HCT116 (cell line): ENCODE measurements around the gene ARHGAP23. TPM values are rescaled to one million over a fixed set of nuclear protein-coding genes. Genes with fewer than 3 reads are reported as not detected.

Experiments used
- ATAC-seq: fragments of 200-7000 bp; cut with Tn5 transposase; 2 replicates; pipeline ENCODE4 v1.9.1; 2020; ENCODE audit warnings: mild to moderate bottlenecking, moderate library complexity
- BruUV-seq: library from RNA; stranded (reverse); fragments of 400-500 nt; replicated peaks from 2 replicates; lab custom pipeline; 2021; lab: Mats Ljungman, UMichigan
- CTCF ChIA-PET: fragments of 300-600 bp; sonication (Branson Sonifier 250); formaldehyde crosslinking; loops from one replicate; lab custom pipeline; 2021; ENCODE audit warnings: antibody characterized with exemption; lab: Charles Lee
- POLR2A ChIA-PET: fragments of 300-600, 350-600 bp; sonication (Branson Sonifier 250); formaldehyde crosslinking; loops from one replicate; lab custom pipeline; 2021; ENCODE audit warnings: antibody characterized with exemption; lab: Charles Lee
- RAD21 ChIA-PET, 2 experiments: fragments of 300-600 bp; sonication (Branson Sonifier 250); formaldehyde crosslinking; loops; one replicate each; lab custom pipeline; 2023; ENCODE audit warnings: low total read pairs in 2 of 2; ENCODE audit not compliant: uncharacterized antibody in 2 of 2, unreplicated experiment in 2 of 2, low non-redundant PET in 1 of 2; lab: Charles Lee
- DNase-seq: peaks from one replicate; pipeline ENCODE4 v3.0.0-alpha.2; 2010; ENCODE audit warnings: low read depth, low spot score
- H2AFZ ChIP-seq: fragments of 200-600 bp; shearing (Covaris generic), sonication (generic); 2 replicates; pipeline ENCODE4 v1.6.1; 2017; ENCODE audit warnings: low read depth, mixed run types, mixed read lengths, antibody characterized with exemption, low read length; ENCODE audit not compliant: poor library complexity, severe bottlenecking
- H3K27ac ChIP-seq: 2 replicates; pipeline ENCODE4 v1.5.1; 2012; ENCODE audit warnings: low read depth, low read length
- H3K27me3 ChIP-seq: fragments of 200-600 bp; sonication (generic); 2 replicates; pipeline ENCODE4 v1.6.1; 2016; ENCODE audit warnings: mixed run types, low read length, mixed read lengths; ENCODE audit not compliant: insufficient read depth
- H3K36me3 ChIP-seq, 2 experiments: fragments of 200-500 bp in 1 of 2; fragments of 200-600 bp in 1 of 2; sonication (Bioruptor generic) in 1 of 2; sonication (generic) in 1 of 2; 2 replicates each; pipeline versions ENCODE4 v1.5.1 to v1.6.1; 2014 to 2016; ENCODE audit warnings: low read length in 2 of 2, inconsistent platforms in 1 of 2, mixed read lengths in 1 of 2, mixed run types in 1 of 2; ENCODE audit not compliant: insufficient read depth in 2 of 2, control insufficient read depth in 1 of 2
- H3K4me1 ChIP-seq, 2 experiments: fragments of 200-600 bp in 1 of 2; sonication (generic) in 1 of 2; 2 replicates each; pipeline versions ENCODE4 v1.5.1 to v1.6.1; 2012 to 2017; ENCODE audit warnings: low read length in 2 of 2, inconsistent platforms in 1 of 2, mild to moderate bottlenecking in 1 of 2, mixed read lengths in 1 of 2, mixed run types in 1 of 2, moderate library complexity in 1 of 2; ENCODE audit not compliant: insufficient read depth in 2 of 2, control insufficient read depth in 1 of 2
- H3K4me2 ChIP-seq: fragments of 200-600 bp; sonication (generic); 2 replicates; pipeline ENCODE4 v1.6.1; 2017; ENCODE audit warnings: mixed run types, low read length, mixed read lengths
- H3K4me3 ChIP-seq, 2 experiments: fragments of 200-600 bp in 1 of 2; sonication (generic) in 1 of 2; replicated peaks in 1 of 2; 2 replicates each; pipeline ENCODE4 v1.5.1; 2011 to 2016; ENCODE audit warnings: low read length in 2 of 2, control low read depth in 1 of 2, low read depth in 1 of 2, mild to moderate bottlenecking in 1 of 2, mixed read lengths in 1 of 2, mixed run types in 1 of 2
- H3K79me2 ChIP-seq: fragments of 200-600 bp; sonication (generic); 2 replicates; pipeline ENCODE4 v1.6.1; 2017; ENCODE audit warnings: mild to moderate bottlenecking, mixed run types, low read length, moderate library complexity, mixed read lengths; ENCODE audit not compliant: insufficient read depth
- H3K9ac ChIP-seq: fragments of 200-600 bp; sonication (generic); 2 replicates; pipeline ENCODE4 v1.6.1; 2016; ENCODE audit warnings: low read length, mixed read lengths
- H3K9me2 ChIP-seq: fragments of 200-600 bp; sonication (generic), shearing (Covaris generic); 2 replicates; pipeline ENCODE4 v1.6.1; 2017; ENCODE audit warnings: mixed run types, mild to moderate bottlenecking, moderate library complexity; ENCODE audit not compliant: insufficient read depth
- H3K9me3 ChIP-seq, 2 experiments: fragments of 200-500 bp in 1 of 2; fragments of 200-600 bp in 1 of 2; sonication (Bioruptor generic) in 1 of 2; sonication (generic) in 1 of 2; 2 replicates each; pipeline ENCODE4 v1.6.1; 2014 to 2017; ENCODE audit warnings: low read length in 2 of 2, mixed read lengths in 2 of 2, inconsistent platforms in 1 of 2, low read depth in 1 of 2, mild to moderate bottlenecking in 1 of 2, mixed run types in 1 of 2, moderate library complexity in 1 of 2; ENCODE audit not compliant: control insufficient read depth in 1 of 2, insufficient read depth in 1 of 2
- H4K20me1 ChIP-seq: fragments of 200-600 bp; sonication (generic), shearing (Covaris generic); 2 replicates; pipeline ENCODE4 v1.6.1; 2017; ENCODE audit warnings: mixed run types, mild to moderate bottlenecking, moderate library complexity; ENCODE audit not compliant: insufficient read depth
- CBX3 ChIP-seq: IDR thresholded peaks from 2 replicates; pipeline ENCODE4 v1.6.1; 2012; ENCODE audit warnings: low read depth
- CEBPB ChIP-seq: IDR thresholded peaks from 2 replicates; pipeline ENCODE4 v1.6.1; 2012; ENCODE audit warnings: low read depth
- EGR1 ChIP-seq: IDR thresholded peaks from 2 replicates; pipeline ENCODE4 v1.6.1; 2012; ENCODE audit warnings: low read depth
- EZH2 ChIP-seq: fragments of 200-600 bp; sonication (generic); IDR thresholded peaks from 2 replicates; pipeline ENCODE4 v1.6.1; 2017; ENCODE audit warnings: antibody characterized with exemption, mixed run types
- EZH2phosphoT487 ChIP-seq: fragments of 200-600 bp; IDR thresholded peaks from 2 replicates; pipeline ENCODE4 v1.6.1; 2018; ENCODE audit warnings: antibody characterized with exemption, borderline replicate concordance
- JUND ChIP-seq: IDR thresholded peaks from 2 replicates; pipeline ENCODE4 v1.6.1; 2012
- POLR2A ChIP-seq: IDR thresholded peaks from 2 replicates; pipeline ENCODE4 v1.7.0; 2011; ENCODE audit warnings: borderline replicate concordance; ENCODE audit not compliant: insufficient read depth, insufficient read length; ENCODE audit errors: extremely low read depth
- POLR2AphosphoS5 ChIP-seq: IDR thresholded peaks from 2 replicates; pipeline ENCODE4 v1.6.1; 2011; ENCODE audit warnings: mild to moderate bottlenecking, low read depth, low read length, moderate library complexity
- RAD21 ChIP-seq: IDR thresholded peaks from 2 replicates; pipeline ENCODE4 v1.6.1; 2012; ENCODE audit warnings: low read depth, mild to moderate bottlenecking
- SP1 ChIP-seq: IDR thresholded peaks from 2 replicates; pipeline ENCODE4 v1.6.1; 2012; ENCODE audit warnings: low read depth
- SRF ChIP-seq: IDR thresholded peaks from 2 replicates; pipeline ENCODE4 v1.6.1; 2012; ENCODE audit warnings: low read depth
- TCF7L2 ChIP-seq: IDR thresholded peaks from 2 replicates; pipeline ENCODE4 v1.7.0; 2011; ENCODE audit warnings: borderline replicate concordance, inconsistent platforms; ENCODE audit not compliant: insufficient read depth, insufficient read length; ENCODE audit errors: extremely low read depth
- YY1 ChIP-seq: IDR thresholded peaks from 2 replicates; pipeline ENCODE4 v1.6.1; 2011; ENCODE audit warnings: low read length, low read depth, moderate library complexity, mild to moderate bottlenecking; ENCODE audit not compliant: insufficient replicate concordance; ENCODE audit errors: extremely low read depth
- ZFX ChIP-seq: fragments of 450-650 bp; IDR thresholded peaks from 2 replicates; pipeline ENCODE4 v1.6.1; 2017
- intact Hi-C: fragments of 100-400 bp; cut with micrococcal nuclease; formaldehyde crosslinking; loops from 2 replicates; pipeline ENCODE4 v1.10.0; 2022
- total RNA-seq: library from RNA; stranded (reverse); gene quantifications from one replicate; pipeline ENCODE4 v1.2.1, GENCODE V29; 2021; ENCODE audit not compliant: unreplicated experiment
- TF ChIP-seq, protein P1 (sequence below): IDR thresholded peaks from 2 replicates; pipeline ENCODE4 v1.6.1; 2012
- TF ChIP-seq, protein P2 (sequence below): IDR thresholded peaks from 2 replicates; pipeline ENCODE4 v1.6.1; 2012
- TF ChIP-seq, protein P3 (sequence below): IDR thresholded peaks from 2 replicates; pipeline ENCODE4 v1.6.1; 2012; ENCODE audit warnings: low read depth

Gene ARHGAP23
- total RNA-seq, 1 experiment from 2014 or later, result 41.0 TPM

DNA sequence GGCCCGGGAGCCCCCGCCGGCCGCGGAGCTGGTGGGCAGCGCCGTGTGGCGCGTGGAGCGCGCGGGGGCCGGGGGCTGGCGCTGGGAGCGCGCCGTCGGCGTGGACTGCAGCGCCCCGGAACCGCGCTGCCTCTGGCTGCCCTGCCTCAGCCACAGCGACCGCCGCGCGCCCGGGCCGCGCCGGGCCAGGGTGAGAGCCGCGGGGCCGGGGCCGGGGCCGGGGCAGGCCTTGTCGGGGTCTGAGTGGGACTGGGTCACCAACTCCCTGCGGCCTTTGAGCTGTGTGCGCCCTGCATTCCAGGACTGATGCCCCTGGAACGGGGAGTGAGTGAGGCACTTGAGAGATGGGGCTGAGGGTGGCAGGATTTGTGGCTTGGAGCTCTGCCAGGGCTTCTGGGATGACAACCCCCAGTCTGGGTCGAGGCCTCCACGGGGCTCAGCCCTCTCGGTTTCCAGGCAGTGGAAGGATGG lies 25.7 kb downstream of the ARHGAP23 start:
- CTCF ChIA-PET, result no interaction called here
- peak overlapping the region; percentile 97 for H3K4me2 ChIP-seq
- ATAC-seq (peak; percentile 33), DNase-seq (no peak)
- peak overlapping the region; percentile 60 to 63 for H3K4me3 ChIP-seq
- BruUV-seq, result no TSS peak
- TF ChIP-seq SRF, result no peak
- peak; percentile 69; the same call in 1 of the 2 replicates for TF ChIP-seq ZFX
- TF ChIP-seq POLR2AphosphoS5, result no peak
- TF ChIP-seq EZH2phosphoT487, result no peak
- TF ChIP-seq, protein P1, sequence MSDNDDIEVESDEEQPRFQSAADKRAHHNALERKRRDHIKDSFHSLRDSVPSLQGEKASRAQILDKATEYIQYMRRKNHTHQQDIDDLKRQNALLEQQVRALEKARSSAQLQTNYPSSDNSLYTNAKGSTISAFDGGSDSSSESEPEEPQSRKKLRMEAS, result no peak
- no peak for TF ChIP-seq CEBPB
- TF ChIP-seq TCF7L2, result no peak
- TF ChIP-seq, protein P2, sequence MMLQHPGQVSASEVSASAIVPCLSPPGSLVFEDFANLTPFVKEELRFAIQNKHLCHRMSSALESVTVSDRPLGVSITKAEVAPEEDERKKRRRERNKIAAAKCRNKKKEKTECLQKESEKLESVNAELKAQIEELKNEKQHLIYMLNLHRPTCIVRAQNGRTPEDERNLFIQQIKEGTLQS, result no peak
- H2AFZ ChIP-seq, result no peak overlapping the region
- H3K36me3 ChIP-seq, result no peaks in the 10 kb centered on the region; a peak in 1 of 4 replicates
- H3K79me2 ChIP-seq, result peaks cover 7% of the 10 kb centered on the region; the same call in 1 of the 2 replicates
- no peaks in the 10 kb centered on the region for H3K27me3 ChIP-seq
- intact Hi-C loops, result no loop called here
- peaks cover 54 to 68% of the 10 kb centered on the region in 2 experiments for H3K4me1 ChIP-seq
- H4K20me1 ChIP-seq, result no peaks in the 10 kb centered on the region
- POLR2A ChIA-PET, result interaction anchor here (1.0 to 1.7 kb wide), 2 partner anchors 11 to 25 kb away, joined by 3 to 4 read pairs; partner anchors contain the start of gene ARHGAP23
- no peaks in the 10 kb centered on the region for H3K9me2 ChIP-seq
- RAD21 ChIA-PET, result no interaction called here
- no peaks in the 10 kb centered on the region for H3K9me3 ChIP-seq
- H3K9ac ChIP-seq, result peak overlapping the region; percentile 68
- peak overlapping the region; percentile 73 for H3K27ac ChIP-seq

DNA sequence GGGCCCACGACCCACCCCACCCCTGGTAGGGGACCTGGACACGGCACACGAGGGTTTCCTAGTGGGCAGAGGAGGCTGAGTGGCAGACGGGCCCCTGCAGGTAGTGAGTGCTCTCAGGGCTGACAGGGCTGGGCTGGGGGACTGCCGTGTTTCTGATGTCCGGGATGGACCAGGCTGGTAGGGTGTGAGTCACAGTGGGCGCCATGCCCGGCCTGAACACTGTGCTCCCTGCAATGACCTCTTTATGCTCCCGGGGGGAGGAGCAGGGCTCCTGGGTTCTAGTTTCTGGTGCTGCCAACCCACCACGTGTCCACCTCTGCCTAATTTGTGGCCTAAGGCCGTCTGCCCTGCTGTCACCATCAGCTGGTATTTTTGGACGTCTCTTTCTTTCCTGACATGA lies 26.3 kb downstream of the ARHGAP23 start:
- peak; percentile 49 for DNase-seq
- TF ChIP-seq POLR2A (no peak), ZFX (no peak), CEBPB (no peak), YY1 (no peak), EZH2 (no peak), CBX3 (no peak), SRF (no peak), EGR1 (no peak), JUND (no peak; the same call in 1 of the 2 replicates), SP1 (peak; percentile 50; the same call in 1 of the 2 replicates), EZH2phosphoT487 (no peak), RAD21 (no peak)
- TF ChIP-seq, protein P3, sequence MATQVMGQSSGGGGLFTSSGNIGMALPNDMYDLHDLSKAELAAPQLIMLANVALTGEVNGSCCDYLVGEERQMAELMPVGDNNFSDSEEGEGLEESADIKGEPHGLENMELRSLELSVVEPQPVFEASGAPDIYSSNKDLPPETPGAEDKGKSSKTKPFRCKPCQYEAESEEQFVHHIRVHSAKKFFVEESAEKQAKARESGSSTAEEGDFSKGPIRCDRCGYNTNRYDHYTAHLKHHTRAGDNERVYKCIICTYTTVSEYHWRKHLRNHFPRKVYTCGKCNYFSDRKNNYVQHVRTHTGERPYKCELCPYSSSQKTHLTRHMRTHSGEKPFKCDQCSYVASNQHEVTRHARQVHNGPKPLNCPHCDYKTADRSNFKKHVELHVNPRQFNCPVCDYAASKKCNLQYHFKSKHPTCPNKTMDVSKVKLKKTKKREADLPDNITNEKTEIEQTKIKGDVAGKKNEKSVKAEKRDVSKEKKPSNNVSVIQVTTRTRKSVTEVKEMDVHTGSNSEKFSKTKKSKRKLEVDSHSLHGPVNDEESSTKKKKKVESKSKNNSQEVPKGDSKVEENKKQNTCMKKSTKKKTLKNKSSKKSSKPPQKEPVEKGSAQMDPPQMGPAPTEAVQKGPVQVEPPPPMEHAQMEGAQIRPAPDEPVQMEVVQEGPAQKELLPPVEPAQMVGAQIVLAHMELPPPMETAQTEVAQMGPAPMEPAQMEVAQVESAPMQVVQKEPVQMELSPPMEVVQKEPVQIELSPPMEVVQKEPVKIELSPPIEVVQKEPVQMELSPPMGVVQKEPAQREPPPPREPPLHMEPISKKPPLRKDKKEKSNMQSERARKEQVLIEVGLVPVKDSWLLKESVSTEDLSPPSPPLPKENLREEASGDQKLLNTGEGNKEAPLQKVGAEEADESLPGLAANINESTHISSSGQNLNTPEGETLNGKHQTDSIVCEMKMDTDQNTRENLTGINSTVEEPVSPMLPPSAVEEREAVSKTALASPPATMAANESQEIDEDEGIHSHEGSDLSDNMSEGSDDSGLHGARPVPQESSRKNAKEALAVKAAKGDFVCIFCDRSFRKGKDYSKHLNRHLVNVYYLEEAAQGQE, result no peak
- TF ChIP-seq, protein P1, result peak; percentile 76; the same call in 1 of the 2 replicates

More for the DNA sequence above, 26.3 kb downstream of the ARHGAP23 start:
- Histone ChIP-seq H3K4me1 (peaks cover 49 to 62% of the 10 kb centered on the region in 2 experiments), H3K27me3 (no peaks in the 10 kb centered on the region), H3K79me2 (peaks cover 7% of the 10 kb centered on the region; the same call in 1 of the 2 replicates), H3K9me2 (no peaks in the 10 kb centered on the region), H3K4me3 (peak overlapping the region; percentile 60 to 63), H3K4me2 (peak overlapping the region; percentile 97), H4K20me1 (no peaks in the 10 kb centered on the region), H3K27ac (peak overlapping the region; percentile 73), H3K9me3 (no peaks in the 10 kb centered on the region), H3K9ac (peak overlapping the region; percentile 68), H2AFZ (no peak overlapping the region), H3K36me3 (no peaks in the 10 kb centered on the region; a peak in 2 of 4 replicates)
- BruUV-seq, result no TSS peak
- ChIA-PET RAD21 (no interaction called here), POLR2A (interaction anchor here (1.0 to 1.7 kb wide), 2 partner anchors 11 to 26 kb away, joined by 3 to 4 read pairs; partner anchors contain the start of gene ARHGAP23), CTCF (no interaction called here)
- intact Hi-C loops, result no loop called here
- peak; percentile 72 for ATAC-seq
